GM12874 (cell line): ENCODE data around the gene PCSK5.

ENCODE experiments used
- TF ChIP-seq, protein P1 (sequence below): IDR thresholded peaks from 2 replicates; pipeline ENCODE4 v1.5.1; 2011; ENCODE audit warnings: low read depth, mild to moderate bottlenecking, control low read depth, low read length, moderate library complexity; ENCODE audit not compliant: insufficient read depth

The PCSK5 gene

DNA sequence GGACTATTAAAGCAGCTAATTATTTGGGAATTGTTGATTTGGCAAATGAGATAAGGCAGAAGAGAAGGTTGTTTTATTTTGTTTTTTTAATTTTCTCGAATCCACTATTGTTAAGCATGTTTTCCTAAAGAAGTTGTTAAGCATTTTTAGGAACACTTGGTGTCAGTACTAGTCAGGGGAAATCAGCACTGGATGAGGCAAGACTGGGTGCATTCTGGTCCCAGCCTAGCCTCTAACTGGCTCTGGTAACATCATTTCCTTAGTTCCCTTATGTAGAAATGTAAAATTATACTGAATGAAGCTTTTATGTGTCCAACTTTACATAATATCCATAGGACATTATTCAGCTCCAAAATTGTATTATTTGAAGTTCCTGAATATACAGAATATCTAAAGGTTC is 196.1 kb downstream of the PCSK5 start:
- TF ChIP-seq, protein P1, sequence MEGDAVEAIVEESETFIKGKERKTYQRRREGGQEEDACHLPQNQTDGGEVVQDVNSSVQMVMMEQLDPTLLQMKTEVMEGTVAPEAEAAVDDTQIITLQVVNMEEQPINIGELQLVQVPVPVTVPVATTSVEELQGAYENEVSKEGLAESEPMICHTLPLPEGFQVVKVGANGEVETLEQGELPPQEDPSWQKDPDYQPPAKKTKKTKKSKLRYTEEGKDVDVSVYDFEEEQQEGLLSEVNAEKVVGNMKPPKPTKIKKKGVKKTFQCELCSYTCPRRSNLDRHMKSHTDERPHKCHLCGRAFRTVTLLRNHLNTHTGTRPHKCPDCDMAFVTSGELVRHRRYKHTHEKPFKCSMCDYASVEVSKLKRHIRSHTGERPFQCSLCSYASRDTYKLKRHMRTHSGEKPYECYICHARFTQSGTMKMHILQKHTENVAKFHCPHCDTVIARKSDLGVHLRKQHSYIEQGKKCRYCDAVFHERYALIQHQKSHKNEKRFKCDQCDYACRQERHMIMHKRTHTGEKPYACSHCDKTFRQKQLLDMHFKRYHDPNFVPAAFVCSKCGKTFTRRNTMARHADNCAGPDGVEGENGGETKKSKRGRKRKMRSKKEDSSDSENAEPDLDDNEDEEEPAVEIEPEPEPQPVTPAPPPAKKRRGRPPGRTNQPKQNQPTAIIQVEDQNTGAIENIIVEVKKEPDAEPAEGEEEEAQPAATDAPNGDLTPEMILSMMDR, result no peak

DNA sequence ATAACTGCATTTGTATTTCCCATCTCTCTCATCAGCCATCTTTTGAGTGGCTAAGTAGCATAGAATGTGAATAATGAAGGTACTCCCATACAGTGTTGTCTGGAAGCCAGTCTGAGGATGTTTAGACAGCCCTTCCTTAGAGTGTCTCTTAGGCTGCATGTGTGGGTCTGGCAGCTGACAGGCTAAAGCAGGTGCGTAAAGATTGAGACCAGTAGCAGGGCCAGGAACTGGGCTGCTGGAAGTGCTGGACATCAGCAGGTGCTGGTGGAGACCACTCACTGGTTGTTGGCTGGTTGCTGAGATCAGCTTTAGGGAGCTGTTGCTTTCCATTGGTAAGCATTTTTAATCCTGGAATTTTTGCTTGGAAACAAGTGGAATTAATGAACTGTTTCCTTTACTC is 197.5 kb downstream of the PCSK5 start:
- TF ChIP-seq, protein P1, result no peak

DNA sequence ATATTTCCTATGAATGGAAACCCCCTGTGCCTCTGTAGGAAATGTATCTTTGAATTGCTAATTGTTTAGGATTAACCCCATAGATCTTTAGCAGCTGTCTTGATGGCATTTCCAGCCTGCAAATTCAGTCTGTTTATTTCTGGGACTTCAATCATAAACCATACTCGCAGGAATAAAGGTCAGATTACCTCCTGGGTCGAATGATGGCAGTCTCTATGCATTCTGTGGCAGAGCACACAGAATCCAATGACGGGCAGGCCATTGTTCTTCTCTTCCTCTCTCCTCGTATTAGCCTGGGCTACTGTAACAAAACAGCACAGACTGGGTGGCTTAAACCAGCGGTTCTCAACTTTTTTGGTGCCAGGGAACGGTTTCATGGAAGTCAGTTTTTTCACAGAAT is 199.9 kb downstream of the PCSK5 start:
- TF ChIP-seq, protein P1, result no peak

DNA sequence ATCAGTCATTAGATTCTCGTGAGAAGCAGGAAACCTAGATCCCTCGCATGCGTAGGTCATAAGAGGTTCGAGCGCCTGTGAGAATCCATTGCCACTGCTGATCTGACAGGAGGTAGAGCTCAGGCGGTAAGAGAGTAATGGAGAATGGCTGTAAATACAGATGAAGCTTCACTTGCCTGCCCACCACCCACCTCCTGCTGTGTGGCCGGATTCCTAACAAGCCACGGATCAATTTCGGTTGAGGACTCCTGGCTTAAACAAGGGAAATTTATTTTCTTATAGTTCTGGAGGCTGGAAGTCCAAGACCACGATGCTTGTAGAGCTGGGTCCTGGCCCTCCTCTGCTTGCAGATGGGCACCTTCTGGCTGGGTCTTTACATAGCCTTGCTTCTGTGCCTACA is 200.4 kb downstream of the PCSK5 start:
- TF ChIP-seq, protein P1, result no peak

DNA sequence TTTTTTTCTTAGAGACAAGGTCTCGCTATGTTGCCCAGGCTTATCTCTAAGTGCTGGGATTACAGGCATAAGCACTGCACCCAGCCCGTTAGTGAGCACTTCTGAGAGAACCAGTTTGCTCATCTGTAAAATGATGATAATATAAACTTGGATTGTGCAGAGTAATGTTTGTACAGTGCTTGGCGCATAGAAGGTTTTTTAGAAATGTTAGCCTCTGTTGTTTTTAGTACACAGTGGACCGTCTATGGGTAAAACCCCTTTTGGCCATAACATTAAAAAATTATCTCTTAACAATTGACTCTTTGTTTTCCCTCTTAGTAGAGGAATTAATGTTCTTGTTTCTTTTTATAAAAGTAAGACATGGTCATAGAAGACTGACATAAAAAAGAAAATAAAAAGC is 202.1 kb downstream of the PCSK5 start:
- TF ChIP-seq, protein P1, result no peak

DNA sequence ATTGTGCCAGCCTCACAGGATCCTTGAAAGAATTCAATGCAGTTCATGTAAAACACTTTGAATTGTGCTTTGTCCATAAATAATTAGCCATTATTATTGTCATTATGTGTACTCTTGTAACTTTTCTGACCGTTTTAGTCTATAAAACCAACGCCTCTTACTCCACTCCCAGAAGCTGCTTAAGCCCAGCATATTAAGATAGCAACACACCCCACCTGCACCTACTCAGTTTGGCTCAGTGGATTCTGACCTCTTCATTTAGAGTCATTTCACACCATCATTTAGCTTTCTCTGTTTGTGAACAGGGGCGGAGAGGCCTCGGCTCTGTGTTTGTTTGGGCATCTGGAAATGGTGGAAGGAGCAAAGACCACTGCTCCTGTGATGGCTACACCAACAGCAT is 205.1 kb downstream of the PCSK5 start:
- TF ChIP-seq, protein P1, result no peak

DNA sequence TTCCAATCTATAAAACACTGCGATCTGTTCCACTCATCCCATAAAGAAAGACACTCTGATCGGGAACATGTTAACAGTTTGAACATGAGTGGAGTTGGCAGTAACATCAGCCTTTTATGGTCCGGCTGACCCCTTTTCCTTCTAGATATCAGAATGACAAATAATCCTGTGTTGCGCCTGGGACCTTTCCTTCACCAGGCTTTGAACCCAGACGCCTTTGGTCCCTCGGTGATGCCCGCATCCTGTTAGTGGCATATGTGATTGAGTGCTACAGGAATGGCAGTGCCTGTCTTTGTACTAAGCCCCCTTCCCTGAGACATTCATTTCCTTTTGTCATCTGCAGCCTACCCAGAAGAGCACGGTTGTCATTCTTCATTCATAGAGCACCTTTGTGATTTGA is 209.0 kb downstream of the PCSK5 start:
- TF ChIP-seq, protein P1, result no peak

DNA sequence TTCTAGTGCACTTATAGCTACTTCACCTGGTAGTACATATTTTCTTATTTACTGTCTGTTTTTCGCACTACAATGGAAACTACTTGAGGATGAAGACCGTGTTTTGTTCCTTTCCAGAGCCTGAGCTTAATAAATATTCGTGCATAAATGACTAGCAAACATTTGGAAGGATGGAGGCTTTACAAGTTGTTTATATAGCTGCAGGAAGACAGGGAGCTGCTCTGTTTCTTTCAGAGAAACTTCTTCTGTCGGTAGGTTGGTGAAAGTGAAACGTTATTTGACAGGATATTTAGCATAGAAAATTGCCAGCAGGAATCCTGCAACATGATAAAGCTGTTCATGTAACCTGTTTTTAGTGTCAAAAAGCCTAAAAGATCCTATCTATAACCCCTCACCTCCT is 210.6 kb downstream of the PCSK5 start:
- TF ChIP-seq, protein P1, result no peak
